ENCODE measurements around the gene REL. TPM values are rescaled to one million over a fixed set of nuclear protein-coding genes. Genes with fewer than 3 reads are reported as not detected.
A peak's percentile ranks its signal among the peaks of the same experiment; 100 is the strongest.

Gene REL
- total RNA-seq, 1 donor from 2014 or later: 8.7 TPM

DNA sequence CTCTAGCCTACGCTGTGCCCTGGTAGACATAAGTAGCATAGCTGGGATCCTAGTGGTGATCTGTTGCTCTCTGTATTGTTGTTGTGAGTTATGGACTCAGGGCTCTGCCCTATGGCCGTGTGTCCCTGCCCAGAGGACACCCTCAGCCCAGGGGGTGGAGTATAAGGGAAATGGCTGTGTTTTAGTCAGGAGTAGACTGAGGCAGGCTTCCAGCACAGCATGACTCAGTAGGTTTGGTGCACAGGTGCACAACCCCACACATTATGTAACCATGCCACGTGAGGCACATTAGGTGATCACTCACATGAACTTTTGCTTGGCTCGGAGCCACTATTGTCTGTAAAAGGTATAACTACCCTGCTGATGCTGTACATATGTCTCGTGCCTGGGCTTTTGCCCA is 76.3 kb downstream of the REL start:
- H3K36me3 Mint-ChIP-seq (ENCODE audit: low read depth): peaks cover 6% of the 10 kb centered on the region
- no peaks in the 10 kb centered on the region for H3K27me3 Mint-ChIP-seq (ENCODE audit: low read depth)
- no peaks in the 10 kb centered on the region for H3K9me3 Mint-ChIP-seq
- no peaks in the 10 kb centered on the region for H3K4me1 Mint-ChIP-seq
- TF ChIP-seq, protein P1, sequence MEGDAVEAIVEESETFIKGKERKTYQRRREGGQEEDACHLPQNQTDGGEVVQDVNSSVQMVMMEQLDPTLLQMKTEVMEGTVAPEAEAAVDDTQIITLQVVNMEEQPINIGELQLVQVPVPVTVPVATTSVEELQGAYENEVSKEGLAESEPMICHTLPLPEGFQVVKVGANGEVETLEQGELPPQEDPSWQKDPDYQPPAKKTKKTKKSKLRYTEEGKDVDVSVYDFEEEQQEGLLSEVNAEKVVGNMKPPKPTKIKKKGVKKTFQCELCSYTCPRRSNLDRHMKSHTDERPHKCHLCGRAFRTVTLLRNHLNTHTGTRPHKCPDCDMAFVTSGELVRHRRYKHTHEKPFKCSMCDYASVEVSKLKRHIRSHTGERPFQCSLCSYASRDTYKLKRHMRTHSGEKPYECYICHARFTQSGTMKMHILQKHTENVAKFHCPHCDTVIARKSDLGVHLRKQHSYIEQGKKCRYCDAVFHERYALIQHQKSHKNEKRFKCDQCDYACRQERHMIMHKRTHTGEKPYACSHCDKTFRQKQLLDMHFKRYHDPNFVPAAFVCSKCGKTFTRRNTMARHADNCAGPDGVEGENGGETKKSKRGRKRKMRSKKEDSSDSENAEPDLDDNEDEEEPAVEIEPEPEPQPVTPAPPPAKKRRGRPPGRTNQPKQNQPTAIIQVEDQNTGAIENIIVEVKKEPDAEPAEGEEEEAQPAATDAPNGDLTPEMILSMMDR (conservative IDR thresholded peaks at IDR 0.05): no peak
- H3K4me3 Mint-ChIP-seq: no peak overlapping the region
- H3K27ac Mint-ChIP-seq (ENCODE audit: unreplicated experiment): peak overlapping the region; percentile 51
- DNase-seq (ENCODE audit: low read depth, low spot score): no peak

DNA sequence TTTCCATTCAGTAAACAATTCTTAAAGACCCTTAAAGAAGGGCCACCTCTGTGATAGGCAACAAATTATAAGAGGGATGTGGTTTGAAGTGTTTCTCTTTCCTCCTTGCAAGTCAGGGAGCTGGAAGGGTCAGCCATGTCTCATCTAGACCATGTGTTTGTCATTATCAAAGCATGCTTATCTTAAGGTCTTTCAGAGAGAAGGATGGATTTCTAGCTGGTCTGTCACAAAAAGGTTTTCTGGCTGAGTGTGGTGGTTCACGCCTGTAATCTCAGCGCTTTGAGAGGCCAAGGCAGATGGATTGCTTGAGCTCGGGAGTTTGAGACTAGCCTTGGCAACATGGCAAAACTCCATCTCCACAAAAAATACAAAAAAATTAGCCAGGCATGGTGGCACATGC is 77.0 kb downstream of the REL start:
- no peaks in the 10 kb centered on the region for H3K4me1 Mint-ChIP-seq
- H3K9me3 Mint-ChIP-seq: no peaks in the 10 kb centered on the region
- H3K36me3 Mint-ChIP-seq (ENCODE audit: low read depth): peaks cover under 1% of the 10 kb centered on the region

DNA sequence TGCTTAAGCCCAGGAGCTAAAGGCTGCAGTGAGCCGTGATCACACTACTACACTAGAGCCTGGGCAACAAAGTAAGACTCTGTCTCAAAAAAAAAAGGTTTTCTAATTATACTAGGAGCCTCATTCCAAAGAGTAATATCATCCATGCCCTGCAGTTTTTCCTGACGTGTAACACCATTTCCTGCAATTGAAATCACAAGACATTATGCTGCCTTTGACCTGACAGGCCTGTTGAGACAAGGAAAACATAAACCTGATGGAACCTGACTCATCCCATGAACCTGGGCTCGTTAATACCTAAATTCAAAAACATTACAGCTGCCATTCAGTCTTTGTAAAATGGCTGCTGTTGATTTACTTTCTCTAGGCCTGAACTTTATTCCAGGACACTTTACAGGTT is 77.4 kb downstream of the REL start:
- H3K27me3 Mint-ChIP-seq (ENCODE audit: low read depth): no peaks in the 10 kb centered on the region
- H3K27ac Mint-ChIP-seq (ENCODE audit: unreplicated experiment): no peak overlapping the region
- H3K4me1 Mint-ChIP-seq: no peaks in the 10 kb centered on the region
- no peaks in the 10 kb centered on the region for H3K36me3 Mint-ChIP-seq (ENCODE audit: low read depth)
- H3K9me3 Mint-ChIP-seq: no peaks in the 10 kb centered on the region
- no peak overlapping the region for H3K4me3 Mint-ChIP-seq
- no peak for DNase-seq (ENCODE audit: low read depth, low spot score)
- TF ChIP-seq, protein P1 (conservative IDR thresholded peaks at IDR 0.05): no peak

More for the DNA sequence above, 77.0 kb downstream of the REL start:
- no peak for DNase-seq (ENCODE audit: low read depth, low spot score)
- TF ChIP-seq, protein P1 (conservative IDR thresholded peaks at IDR 0.05): no peak
- Mint-ChIP-seq H3K27me3 (ENCODE audit: low read depth) (no peaks in the 10 kb centered on the region), H3K4me3 (no peak overlapping the region), H3K27ac (ENCODE audit: unreplicated experiment) (no peak overlapping the region)

DNA sequence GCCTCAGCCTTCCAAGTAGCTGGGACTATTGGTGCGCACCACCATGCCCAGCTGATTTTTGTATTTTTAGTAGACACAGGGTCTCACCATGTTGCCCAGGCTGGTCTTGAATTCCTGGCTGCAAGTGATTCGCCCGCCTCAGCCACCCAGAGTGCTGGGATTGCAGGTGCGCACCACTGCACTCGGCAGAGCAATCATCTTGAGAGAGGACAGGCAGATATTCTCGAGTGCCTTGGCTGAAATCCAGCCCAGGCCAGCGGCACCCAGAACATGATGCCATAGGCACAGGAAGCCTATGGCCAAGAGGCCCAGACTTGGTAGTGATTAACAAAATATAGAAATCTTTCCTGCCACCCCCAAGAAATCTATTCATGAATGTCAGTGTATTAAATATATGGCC is 78.1 kb downstream of the REL start:
- TF ChIP-seq, protein P1 (conservative IDR thresholded peaks at IDR 0.05): no peak
- no peaks in the 10 kb centered on the region for H3K9me3 Mint-ChIP-seq
- no peaks in the 10 kb centered on the region for H3K4me1 Mint-ChIP-seq
- no peaks in the 10 kb centered on the region for H3K36me3 Mint-ChIP-seq (ENCODE audit: low read depth)
- H3K4me3 Mint-ChIP-seq: no peak overlapping the region
- DNase-seq (ENCODE audit: low read depth, low spot score): no peak
- no peak overlapping the region for H3K27ac Mint-ChIP-seq (ENCODE audit: unreplicated experiment)
- H3K27me3 Mint-ChIP-seq (ENCODE audit: low read depth): no peaks in the 10 kb centered on the region

DNA sequence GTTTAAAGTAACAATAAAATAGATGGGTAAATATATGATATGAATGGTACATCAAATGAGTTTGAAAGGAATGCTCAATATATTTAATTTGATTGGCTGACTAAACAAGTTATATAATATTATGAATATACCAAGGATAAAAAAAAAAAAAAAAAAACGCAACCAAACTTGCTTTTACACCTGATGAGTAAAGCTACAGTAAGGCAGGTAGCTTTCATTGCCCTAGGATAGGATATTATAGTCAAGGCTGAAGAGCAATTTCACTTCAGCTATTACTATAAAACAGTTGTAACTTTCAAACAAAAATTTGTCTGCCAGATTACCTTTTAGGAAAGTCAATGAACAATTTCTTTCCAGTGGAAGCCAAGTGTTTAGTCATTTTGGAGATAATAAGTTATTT is 79.3 kb downstream of the REL start:
- no peak overlapping the region for H3K27ac Mint-ChIP-seq (ENCODE audit: unreplicated experiment)
- no peaks in the 10 kb centered on the region for H3K27me3 Mint-ChIP-seq (ENCODE audit: low read depth)
- H3K4me3 Mint-ChIP-seq: no peak overlapping the region
- H3K9me3 Mint-ChIP-seq: no peaks in the 10 kb centered on the region
- H3K36me3 Mint-ChIP-seq (ENCODE audit: low read depth): no peaks in the 10 kb centered on the region
- DNase-seq (ENCODE audit: low read depth, low spot score): no peak
- TF ChIP-seq, protein P1 (conservative IDR thresholded peaks at IDR 0.05): no peak
- no peaks in the 10 kb centered on the region for H3K4me1 Mint-ChIP-seq

DNA sequence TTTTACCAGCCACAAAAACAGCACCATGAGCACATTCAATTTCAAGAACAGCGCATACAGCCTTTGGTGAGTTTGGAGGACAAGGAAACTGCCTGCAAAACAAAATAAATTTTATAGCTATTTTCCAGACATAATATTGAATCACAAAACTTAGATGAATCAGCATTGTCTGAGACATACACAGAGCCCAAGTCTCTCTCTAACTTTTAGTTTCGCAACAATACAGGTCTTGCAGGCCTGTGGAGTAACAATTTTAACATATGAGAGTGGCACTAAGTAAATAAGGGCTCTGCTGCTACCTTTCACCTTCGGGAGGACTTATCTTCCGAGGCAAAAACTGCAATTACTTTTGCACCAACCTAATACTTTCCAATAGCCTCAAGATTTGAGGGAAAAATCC is 80.1 kb downstream of the REL start:
- no peak overlapping the region for H3K27ac Mint-ChIP-seq (ENCODE audit: unreplicated experiment)
- no peaks in the 10 kb centered on the region for H3K27me3 Mint-ChIP-seq (ENCODE audit: low read depth)
- H3K36me3 Mint-ChIP-seq (ENCODE audit: low read depth): no peaks in the 10 kb centered on the region
- no peaks in the 10 kb centered on the region for H3K9me3 Mint-ChIP-seq
- H3K4me3 Mint-ChIP-seq: no peak overlapping the region
- no peaks in the 10 kb centered on the region for H3K4me1 Mint-ChIP-seq
- DNase-seq (ENCODE audit: low read depth, low spot score): no peak
- TF ChIP-seq, protein P1 (conservative IDR thresholded peaks at IDR 0.05): no peak
